K562 (cell line): ENCODE measurements around the gene GTPBP1. TPM values are rescaled to one million over a fixed set of nuclear protein-coding genes. Genes with fewer than 3 reads are reported as not detected.

ENCODE experiments used
- ARID4B ChIP-seq: sonication (generic); formaldehyde crosslinking; IDR thresholded peaks from 2 replicates; pipeline ENCODE4 v1.8.0; 2022; ENCODE audit warnings: mild to moderate bottlenecking, missing genetic modification reagents
- NFE2 ChIP-seq: IDR thresholded peaks from 2 replicates; pipeline ENCODE4 v1.6.1; 2014; ENCODE audit warnings: antibody characterized with exemption, low read depth
- ZNF398 ChIP-seq: fragments of 250-450 bp; sonication (Bioruptor Pico); IDR thresholded peaks from 2 replicates; pipeline ENCODE4 v1.8.0; 2021; ENCODE audit warnings: moderate library complexity, mild to moderate bottlenecking, inconsistent platforms
- polyA plus RNA-seq, 8 experiments: library from polyadenylated mRNA; depleted of rRNA in 4 of 8; stranded (reverse) in 5 of 8; unstranded in 3 of 8; fragments of >200 nt; fragmentation: Nextera tagmentation in 2 of 8; fragmentation: Illumina TruSeq in 1 of 8; extraction: Ambion mirVana in 2 of 8; extraction: Trizol in 1 of 8; gene quantifications; 2 replicates each; pipeline versions ENCODE4 v1.2.1 to v1.2.3, GENCODE V29; 2011 to 2014; ENCODE audit warnings: inconsistent platforms in 1 of 8, missing spikeins in 1 of 8
- total RNA-seq, 7 experiments: library from RNA; depleted of rRNA in 6 of 7; stranded (reverse); fragments of >200 nt in 6 of 7; fragmentation: Illumina TruSeq in 2 of 7; extraction: Trizol in 2 of 7; gene quantifications; 2 replicates each; pipeline versions ENCODE4 v1.2.1 to v1.2.3, GENCODE V29; 2011 to 2021; ENCODE audit warnings: low replicate concordance in 1 of 7

GTPBP1 gene
- total and polyA plus RNA-seq, 9 of the 15 experiments (the other 6 are each of a cell fraction or from before 2014, with no cell fraction given) = 0.83 to 53.2 (median 23.3) TPM

DNA sequence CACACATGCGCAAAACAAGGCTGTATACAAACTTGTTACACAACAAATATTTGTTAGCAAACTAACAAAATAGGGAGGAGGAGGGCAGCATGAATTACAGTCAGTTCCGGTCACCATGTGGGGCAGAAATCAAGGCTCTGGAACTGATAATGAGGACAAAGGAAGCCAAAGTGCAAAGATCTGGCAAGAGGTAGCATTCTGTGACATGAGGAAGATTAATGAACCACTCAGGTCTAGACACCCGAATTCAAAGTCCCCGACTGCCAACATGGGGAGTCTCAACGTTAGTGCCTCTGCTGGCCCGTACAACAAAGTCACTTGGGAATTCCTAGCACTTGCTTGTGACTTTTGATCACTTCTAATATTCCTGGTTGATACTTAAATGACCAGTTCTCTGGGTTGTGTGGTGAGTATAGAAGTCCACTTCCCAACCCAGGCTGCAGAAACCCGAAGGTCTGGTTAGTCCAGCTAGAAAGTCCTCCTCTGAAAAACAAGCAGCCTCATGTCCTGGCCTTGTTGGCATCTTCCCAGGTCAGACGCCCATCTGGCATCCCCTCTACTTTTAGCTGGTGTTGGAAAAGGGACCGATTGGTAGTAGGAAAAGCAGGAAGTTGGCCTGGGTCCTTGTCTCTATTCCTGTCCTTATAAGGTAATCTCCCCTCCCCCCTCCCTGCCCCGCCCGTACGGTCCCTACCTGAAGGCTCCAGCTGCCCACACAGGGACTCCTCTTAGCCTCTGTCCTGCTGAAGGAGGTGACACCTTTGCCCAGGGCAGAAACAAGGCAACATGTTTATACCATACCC lies 48.4 kb downstream of the GTPBP1 start (continued):
- TF ChIP-seq ARID4B (CRISPR knock-in tag) = no peak
- TF ChIP-seq ZNF398 (CRISPR knock-in tag) = no peak
- TF ChIP-seq NFE2 = no peak
- TF ChIP-seq, all 486 proteins: peak for 7
